WTC11 (cell line): ENCODE measurements around the gene RBPJ.

ENCODE experiments used
- ATF3 ChIP-seq: sonication (generic); formaldehyde crosslinking; conservative IDR thresholded peaks from 2 replicates; pipeline ENCODE4 v1.8.1; 2022; ENCODE audit warnings: mild to moderate bottlenecking, missing genetic modification reagents
- CTCF ChIP-seq: fragments of 200-600 bp; IDR thresholded peaks from 2 replicates; pipeline ENCODE4 v1.8.0; 2022; ENCODE audit warnings: antibody characterized with exemption
- FOXJ3 ChIP-seq: sonication (generic); formaldehyde crosslinking; IDR thresholded peaks from 2 replicates; pipeline ENCODE4 v1.9.0; 2021; ENCODE audit warnings: missing genetic modification reagents, mild to moderate bottlenecking, borderline replicate concordance

- TF ChIP-seq FOXJ3 (no peak), CTCF (no peak), ATF3 (CRISPR knock-in tag) (no peak)
Measured at GRCh38 chr4:26331380-26331950, 10.7 kb downstream of the RBPJ start.
